NCI-H69 (cell line): ENCODE data around the gene DNAH8.

Experiments used
- DNase-seq: peaks from one replicate; lab custom pipeline; 2025; lab: John Stamatoyannopoulos, UW

The DNAH8 gene, protein sequence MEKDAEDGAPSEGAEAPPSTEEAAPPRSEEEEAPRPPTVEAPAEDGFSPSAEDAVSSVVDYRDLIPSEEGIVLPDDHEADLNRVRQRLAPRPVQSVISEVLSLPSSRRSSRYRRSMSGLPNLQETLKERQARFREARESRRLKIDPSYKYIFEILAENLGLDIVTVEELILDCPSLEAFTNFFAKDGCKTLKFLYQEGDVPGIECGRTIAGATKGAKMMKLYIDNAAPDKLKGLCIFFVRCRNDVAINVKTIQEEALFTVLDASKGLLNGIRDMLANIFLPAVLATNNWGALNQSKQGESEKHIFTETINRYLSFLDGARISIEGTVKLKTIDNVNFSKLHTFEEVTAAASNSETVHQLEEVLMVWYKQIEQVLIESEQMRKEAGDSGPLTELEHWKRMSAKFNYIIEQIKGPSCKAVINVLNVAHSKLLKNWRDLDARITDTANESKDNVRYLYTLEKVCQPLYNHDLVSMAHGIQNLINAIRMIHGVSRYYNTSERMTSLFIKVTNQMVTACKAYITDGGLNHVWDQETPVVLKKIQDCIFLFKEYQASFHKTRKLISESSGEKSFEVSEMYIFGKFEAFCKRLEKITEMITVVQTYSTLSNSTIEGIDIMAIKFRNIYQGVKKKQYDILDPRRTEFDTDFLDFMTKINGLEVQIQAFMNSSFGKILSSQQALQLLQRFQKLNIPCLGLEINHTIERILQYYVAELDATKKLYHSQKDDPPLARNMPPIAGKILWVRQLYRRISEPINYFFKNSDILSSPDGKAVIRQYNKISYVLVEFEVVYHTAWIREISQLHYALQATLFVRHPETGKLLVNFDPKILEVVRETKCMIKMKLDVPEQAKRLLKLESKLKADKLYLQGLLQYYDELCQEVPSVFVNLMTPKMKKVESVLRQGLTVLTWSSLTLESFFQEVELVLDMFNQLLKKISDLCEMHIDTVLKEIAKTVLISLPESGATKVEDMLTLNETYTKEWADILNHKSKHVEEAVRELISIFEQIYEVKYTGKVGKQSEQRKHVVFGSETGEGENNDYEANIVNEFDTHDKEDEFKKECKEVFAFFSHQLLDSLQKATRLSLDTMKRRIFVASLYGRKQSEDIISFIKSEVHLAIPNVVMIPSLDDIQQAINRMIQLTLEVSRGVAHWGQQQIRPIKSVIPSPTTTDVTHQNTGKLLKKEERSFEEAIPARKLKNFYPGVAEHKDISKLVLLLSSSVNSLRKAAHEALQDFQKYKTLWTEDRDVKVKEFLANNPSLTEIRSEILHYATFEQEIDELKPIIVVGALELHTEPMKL (N-terminal part only)

DNA sequence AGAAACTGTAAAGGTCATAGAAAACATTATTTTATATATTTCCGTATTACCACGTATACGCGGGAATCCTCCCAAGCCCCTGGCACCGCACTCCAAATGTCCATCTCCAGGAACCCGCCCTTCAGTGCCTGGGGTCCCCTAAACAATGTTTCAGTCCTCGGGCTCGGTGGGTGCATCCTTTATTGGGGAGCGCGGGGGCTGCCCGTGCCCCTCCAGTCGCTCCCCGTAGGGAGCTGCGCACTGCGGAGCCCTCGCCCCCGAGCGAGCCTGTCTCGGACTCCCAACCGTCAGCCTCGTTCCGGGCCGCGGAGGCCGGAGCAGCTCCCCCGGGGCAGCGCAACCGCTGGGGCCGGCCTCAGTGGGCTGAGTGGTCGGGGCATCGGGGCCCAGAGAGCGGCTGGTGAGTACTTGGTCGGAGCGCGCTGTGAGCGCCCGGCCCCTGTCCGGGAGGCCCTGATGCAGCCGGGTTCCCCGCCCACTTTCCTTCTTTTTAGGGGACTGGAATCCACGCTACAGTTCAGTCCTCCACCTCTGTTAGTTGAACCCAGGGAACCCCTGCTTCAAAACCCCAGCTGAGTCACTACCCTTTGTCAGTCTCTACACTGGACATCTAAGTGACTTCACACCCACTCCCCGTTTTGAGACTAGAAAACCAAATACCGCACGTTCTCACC is at the start of gene DNAH8:
Gene DNAH8, plus strand, starts transcription at position 296 of the 674 bp plus-strand sequence. CDS start 7,499 bp downstream, outside the sequence.
- no peak for DNase-seq

DNA sequence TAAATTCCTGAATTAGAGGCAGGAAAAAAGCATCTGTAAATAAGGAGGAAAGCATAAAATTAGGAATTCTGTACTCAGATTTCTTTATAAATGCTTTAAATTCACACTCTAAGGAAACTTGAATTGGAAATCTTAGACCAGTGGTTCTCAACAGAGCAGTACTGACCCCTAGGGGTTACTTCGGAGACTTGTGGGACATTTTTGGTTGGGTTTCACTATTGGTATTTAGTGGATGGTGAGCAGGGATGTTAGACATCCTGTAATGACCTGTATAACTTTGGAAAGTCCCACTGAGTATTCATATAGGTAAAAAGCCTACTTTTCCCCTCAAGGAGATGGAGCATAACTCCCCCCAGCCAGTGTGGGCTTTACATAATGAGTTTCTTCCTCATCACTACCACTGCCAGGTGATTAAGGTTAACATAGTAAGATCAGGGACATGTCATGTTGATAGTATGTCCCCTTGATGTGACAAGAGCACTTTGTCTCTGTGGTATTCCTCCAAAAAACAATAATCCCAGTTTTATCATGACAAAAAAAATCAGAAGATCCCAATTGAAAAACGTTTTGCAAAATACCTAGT is 43.1 kb upstream of the DNAH8 start:
- peak; percentile 74 for DNase-seq

DNA sequence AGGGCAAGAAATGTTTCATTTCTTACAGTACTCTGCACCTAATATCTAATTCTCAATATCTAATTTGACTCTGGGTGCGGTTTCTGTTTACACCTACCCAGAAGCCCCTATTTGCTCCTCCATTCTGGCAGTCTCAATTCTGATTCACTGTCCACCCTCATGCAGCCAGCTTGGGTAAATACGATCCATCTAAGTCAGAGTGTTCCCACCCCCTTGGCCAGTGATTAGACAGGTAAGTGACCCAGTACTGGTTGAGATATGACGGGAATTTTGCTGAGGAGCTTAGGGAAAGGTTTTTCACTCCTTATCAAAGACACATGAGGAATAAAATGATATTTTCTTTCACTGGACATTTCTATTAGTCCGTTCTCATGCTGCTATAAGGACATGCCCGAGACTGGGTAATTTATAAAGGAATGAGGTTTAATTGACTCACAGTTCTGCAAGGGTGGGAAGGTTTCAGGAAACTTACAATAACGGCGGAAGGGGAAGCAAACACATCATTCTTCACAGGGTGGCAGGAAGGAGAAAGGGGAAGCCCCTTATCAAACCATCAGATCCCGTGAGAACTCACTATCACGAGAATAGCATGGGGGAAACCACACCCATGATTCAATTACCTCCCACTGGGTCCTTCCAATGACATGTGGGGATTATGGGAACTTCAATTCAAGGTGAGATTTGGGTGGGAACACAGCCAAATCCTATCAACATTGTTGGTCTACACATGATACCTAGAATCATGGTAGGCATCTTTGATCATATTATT is 41.5 kb upstream of the DNAH8 start:
- DNase-seq, result peak; percentile 67

DNA sequence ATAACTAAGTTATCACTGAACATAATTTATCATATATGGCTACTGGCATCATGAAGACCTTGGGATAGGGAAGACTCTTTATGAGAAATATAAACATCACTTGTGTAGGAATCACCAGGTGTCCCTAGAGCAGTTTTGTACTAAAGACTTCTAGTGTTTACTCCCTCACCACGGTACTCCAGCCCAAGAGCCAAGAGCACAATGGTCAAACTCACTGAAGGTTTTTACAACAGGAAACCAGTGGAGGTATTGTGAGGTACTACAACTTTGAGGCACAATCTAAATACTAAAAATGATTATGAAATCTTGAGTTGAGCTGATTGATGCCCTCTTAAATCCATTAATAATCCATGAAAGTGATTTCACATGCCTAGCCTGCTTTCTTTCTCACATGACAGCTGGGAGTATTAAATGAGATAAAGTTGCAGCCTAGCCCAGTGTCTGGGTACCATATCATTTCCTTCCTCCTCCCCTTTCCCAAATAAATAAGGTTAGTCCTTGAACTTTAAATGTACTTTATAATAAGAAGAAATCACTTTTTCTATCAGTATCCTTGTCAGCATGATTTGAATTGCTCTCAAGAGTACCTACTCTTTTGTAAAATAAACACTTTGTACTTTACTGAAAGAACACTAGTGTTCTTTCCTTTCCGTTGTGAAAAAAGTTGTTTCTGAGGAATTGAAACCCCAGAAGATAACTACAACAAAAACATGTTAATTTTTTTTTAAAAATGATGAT is 38.7 kb upstream of the DNAH8 start:
- DNase-seq, result no peak

DNA sequence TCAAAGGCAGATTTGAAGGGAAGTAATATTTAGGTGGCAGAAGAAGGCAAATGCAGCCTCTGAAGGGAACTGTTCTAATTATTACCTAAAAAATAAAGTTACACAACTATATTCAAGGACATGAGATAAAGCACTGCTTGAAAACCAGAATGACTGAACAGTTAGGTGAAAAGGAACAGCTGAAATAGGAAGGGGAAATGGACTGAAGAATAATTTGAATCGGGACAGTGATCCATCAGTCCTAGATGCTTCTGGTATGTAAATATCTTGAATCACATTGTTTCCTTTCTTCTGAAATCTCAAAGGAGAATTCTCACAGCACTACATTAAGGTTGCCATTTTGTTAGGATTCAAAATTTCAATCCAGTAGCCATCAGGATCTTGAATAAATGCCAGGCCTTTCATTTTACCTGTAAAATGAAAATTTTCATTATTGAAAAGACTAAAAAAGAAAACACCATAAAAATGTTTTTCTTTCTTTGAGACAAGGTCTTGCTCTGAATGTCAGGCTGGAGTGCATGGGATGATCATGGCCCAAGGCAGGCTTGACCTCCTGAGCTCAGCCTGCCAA is 38.1 kb upstream of the DNAH8 start:
- no peak for DNase-seq

DNA sequence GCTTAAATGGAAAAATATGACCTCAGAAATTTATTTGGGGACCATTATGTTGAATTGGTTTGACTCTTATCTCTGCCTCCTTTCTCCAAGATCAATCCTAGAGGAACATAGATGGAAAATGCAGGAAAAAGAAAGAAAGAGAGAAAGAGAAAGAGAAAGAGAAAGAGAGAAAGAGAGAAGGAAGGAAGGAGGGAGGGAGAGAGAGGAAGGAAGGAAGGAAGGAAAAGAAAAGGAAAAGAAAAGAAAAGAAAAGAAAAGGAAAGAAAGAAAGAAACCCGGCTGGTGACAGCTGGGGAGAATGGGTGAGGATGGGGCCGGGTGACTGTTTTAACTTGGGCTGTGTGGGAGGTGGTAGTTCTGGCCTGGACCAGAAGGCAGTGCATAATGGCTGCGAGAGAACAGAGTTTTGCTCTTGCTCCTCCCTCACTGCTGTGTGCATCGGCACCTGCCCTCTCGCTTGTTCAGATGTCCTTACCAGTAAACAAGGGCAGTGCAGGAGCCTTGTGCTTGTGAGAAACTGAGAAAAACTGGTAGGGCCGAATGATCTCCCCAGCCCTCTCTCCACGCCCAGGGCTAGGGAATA is 36.8 kb upstream of the DNAH8 start:
- no peak for DNase-seq

DNA sequence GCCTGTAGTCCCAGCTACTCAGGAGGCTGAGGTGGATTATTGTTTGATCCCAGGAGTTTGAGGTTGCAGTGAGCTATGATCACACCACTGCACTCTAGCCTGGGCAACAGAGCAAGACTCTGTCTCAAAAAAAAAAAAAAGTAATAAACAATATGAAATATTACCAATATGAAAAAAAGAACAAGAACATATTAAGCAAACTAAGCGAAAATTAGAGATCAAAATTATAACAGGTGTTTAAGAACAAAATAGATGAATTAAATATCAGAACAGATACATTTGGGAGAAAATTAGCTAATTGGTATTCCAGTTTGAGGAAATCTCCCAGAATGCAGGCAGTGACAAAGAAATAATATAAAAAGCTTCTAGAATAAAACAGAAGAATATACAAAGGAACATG is 35.4 kb upstream of the DNAH8 start:
- no peak for DNase-seq

DNA sequence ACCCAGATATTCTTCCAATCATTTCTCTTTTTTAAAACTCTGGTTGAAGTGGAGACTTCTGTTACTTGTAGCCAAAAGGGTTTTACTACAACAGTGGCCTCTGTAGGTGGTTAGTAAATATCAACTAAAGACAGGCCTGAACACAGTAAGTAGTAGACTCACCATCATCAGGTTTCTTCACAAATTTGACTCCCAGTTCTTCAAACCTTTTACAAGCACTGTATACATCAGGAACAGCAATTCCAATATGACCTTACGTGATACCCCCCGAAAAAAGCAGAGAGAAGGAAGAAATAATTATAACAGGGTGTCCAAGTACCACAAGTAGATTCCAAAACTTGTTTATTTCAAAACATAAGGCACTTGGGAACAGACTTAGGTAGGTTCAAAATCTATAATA is 33.3 kb upstream of the DNAH8 start:
- DNase-seq, result no peak

DNA sequence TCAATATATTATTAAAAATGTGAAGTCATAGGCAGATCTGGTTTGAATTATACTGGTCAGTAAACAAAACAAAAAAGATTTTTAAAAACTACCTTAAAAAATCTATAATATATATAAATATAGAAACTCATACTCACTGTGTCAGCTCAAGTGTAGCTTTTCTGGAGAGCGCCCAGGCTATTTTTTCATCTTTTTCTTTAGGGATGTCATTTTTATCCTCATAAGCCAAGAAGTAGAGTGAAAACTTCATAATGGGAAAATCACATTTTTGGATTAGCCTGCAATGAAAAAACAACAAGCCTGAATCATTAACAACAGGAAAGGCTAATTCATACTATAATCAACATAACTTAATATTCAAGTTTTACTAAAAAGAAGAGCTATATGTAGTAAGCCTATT is 30.9 kb upstream of the DNAH8 start:
- no peak for DNase-seq

DNA sequence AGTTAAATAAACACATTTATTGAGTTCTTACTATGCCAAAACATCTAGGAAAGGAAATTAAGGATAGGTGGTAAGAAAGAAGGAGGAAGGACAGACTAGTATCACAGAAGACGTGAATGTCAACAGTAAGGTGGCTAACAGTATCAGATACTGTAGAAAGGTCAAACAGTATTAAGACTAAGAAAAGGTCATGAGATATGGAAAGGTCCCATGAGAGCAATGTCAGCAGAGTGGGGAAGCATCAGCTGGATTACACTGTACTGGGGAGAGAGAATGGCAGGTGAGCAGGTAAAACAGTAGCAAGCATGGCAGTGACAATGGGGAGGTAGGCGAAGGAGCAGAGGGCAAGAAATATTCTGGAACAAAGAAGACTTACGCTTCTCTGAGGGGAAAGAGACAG is 30.2 kb upstream of the DNAH8 start:
- no peak for DNase-seq

DNA sequence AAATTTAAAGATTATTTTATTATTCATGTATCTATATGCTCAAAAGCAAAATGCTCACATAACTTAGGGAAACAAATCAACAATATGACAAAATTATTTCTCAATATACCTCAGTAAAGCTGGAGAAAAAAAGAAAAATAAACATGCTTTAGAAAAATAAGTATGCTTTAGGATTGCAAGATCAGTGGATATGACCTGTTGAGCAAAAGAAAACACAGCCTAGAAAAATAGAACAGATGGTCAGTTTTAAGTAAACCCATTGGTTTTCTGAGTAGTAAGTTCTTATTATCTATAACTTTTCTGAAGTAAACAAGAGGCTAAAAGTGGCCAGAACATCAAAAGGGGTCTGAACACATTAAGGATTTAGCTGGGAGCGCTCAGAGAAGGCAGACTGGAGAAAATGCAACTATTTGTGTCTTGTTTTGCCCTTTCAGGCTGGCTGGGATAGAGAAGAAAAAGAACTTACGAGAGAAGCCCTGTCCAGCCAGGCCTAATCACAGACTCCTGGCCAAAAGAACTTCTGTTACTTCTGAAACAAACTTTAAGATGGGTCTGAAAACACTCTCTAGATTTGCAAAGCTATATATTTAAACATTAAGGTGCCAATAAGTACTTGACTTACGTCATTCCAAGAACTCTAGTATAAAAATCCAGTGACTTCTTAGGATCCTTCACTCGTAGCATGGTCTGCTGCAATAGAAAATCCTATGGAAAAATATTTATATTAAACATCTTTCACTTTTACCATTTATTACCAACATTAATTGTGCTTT is 28.7 kb upstream of the DNAH8 start:
- no peak for DNase-seq

DNA sequence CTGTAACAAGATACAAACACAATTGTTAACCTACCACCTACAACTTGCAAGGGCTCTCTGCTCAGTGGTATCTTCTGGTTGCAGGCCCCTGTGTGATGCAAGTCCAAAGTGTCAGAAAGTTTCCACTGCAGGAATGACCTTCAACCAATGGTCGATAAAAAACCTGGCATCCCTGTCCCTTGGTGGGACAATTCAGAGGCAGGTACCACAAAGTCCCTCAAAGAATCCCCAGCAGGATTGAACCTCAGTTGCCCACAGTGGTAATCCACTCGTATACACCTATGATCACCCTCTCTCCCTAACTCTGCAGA is 28.1 kb upstream of the DNAH8 start:
- no peak for DNase-seq

DNA sequence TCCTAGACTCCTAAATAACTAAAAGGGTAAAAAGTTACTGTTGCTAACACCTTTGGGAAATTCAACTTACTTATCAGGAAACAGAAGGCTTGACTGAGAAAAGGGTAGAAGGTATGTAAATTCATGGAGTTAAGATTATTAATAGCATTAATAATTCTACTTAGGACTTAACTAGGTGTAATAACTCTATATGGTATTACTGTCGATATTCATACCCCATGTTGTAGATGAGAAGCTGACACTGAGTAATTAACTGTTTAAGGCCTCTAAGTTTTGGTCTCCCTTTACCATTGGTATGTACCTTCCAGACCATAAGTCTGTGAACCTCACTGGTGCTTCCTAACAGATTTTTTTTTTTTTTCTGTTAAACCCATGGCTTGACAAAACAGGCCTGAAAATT is 27.6 kb upstream of the DNAH8 start:
- no peak for DNase-seq

DNA sequence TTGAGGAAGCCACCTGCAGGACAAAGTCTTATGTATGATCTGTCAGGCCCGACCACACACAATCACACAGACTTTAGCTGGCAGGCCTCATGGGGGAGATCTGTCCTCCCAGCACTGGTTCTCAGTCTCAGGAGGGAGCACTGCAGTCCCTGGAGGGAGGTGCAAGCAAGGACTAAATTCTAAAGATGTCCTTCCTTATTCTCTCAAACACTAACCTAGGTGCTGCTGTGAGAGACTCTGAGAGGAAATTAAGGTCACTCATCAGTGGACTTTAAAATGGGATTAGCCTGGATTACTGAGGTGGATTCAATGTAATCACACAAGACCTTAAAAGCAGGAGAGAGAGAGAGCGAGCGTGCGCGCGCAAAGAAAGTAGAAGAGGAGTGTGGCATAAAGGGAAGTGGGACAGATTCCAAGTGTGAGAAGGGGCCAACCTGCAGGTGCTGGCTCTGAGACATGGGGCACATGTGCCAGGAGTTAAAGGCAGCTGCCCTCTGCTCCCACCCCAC is 26.5 kb upstream of the DNAH8 start:
- no peak for DNase-seq

DNA sequence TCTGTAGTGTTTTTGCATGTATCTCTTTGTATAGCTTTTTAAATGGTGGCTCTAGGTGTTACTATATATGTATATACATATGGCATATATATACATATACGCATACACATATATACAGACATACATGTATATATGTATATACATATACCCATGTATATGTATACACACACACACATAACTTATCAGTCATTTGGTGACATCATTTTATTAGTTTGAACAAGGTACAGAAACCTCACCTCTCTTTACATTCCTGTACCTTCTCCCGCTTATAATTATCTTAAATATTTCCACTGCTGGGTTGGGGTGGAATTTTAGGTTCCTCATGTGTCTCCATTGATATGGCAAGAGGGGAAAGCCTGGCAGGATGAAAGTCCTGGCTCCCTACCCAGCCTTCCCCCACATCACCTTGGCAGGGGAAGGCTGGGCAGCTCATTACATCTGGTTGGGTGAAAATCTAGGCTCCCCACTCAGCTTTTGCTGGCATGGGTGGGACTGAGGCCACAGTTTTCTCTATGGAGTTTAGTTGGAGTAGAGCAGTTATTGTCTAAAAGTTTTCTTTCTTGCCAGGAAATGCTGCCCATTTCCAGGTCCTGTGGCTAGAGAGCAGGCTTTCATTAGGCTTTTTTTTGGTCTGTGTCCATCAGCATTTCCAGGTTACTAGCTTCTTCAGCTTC is 19.7 kb upstream of the DNAH8 start:
- DNase-seq, result no peak

DNA sequence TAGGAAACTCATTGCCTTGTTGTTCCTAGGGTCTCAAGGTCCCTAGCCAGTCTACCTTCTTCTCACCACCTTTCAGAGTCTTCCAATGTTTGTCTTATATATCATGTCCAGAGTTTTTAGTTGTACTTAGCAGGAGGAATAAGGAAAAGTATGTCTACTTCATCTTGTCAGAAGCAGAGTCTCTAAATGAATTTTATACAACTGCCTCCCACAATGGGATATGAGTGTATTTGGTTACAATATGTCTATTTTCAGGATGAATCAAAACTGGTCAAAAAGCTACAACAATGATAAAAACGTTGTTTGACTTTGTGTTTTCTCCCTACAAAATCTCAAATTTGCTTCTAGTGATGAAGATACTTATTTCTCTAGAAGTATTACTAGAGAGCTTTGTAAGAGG is 19.2 kb upstream of the DNAH8 start:
- DNase-seq, result no peak

DNA sequence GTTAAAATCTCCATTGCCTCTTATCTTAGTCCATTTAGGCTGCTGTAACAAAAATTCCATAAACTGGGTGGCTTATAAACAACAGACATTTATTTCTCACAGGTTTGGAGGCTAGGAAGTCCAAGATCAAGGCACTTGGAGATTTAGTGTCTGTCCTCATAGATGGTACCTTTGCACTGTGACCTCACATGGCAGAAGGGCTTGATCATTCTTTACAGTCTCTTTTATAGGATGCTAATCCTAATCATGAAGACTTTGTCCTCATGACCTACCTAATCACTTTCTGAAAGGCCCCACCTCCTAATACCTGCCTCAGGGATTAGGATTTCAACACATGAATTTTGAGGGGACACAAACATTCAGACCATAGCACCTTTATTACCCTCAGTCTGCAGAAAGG is 18.8 kb upstream of the DNAH8 start:
- DNase-seq, result no peak

DNA sequence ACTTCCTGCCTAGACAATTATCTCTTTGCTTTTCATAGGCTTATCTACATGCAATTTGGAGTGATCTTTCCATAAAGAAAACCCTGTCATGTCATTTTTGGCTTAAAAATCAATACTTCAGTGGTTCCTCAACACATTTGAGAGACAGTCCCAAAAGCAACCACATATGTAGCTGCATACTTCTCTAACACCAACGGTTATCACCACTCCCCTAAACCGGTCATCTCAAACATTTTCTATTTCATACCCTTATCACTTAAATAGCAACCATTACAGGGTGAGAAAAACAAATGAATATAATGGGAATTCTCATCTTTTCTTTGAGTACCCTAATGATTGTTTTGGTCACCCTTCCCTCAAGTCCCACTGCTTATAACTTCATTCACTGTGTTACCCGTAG is 17.3 kb upstream of the DNAH8 start:
- DNase-seq, result no peak
